Measurements from ENCODE around the gene DPF3. TPM values are rescaled to one million over a fixed set of nuclear protein-coding genes. Genes with fewer than 3 reads are reported as not detected.

The DPF3 gene
- total RNA-seq, 1 donor from 2014 or later, result 1.4 TPM

- DNase-seq, result no peak
Measured at GRCh38 chr14:72793156-72793939, 100.6 kb downstream of the DPF3 start.

- no peak for DNase-seq
Measured at GRCh38 chr14:72792051-72792788, 101.7 kb downstream of the DPF3 start.

- DNase-seq, result no peak
Measured at GRCh38 chr14:72790887-72791566, 102.9 kb downstream of the DPF3 start.

GRCh38 chr14:72788972-72789728 lies 104.8 kb downstream of the DPF3 start:
- DNase-seq, result no peak

GRCh38 chr14:72788255-72788654 lies 105.6 kb downstream of the DPF3 start:
- DNase-seq, result no peak

- DNase-seq, result no peak
Measured at GRCh38 chr14:72787841-72788240, 106.1 kb downstream of the DPF3 start.

- DNase-seq, result no peak
Measured at GRCh38 chr14:72786378-72787350, 107.2 kb downstream of the DPF3 start.

- DNase-seq, result no peak
Measured at GRCh38 chr14:72783741-72784140, 110.2 kb downstream of the DPF3 start.

- DNase-seq, result no peak
Measured at GRCh38 chr14:72782817-72783216, 111.1 kb downstream of the DPF3 start.

- peak; percentile 63 for DNase-seq
Measured at GRCh38 chr14:72781561-72782508, 112.1 kb downstream of the DPF3 start.

- DNase-seq, result no peak
Measured at GRCh38 chr14:72780751-72781150, 113.2 kb downstream of the DPF3 start.

- no peak for DNase-seq
Measured at GRCh38 chr14:72779679-72780078, 114.2 kb downstream of the DPF3 start.

- DNase-seq, result no peak
Measured at GRCh38 chr14:72777636-72778035, 116.3 kb downstream of the DPF3 start.

GRCh38 chr14:72776701-72777261 lies 117.1 kb downstream of the DPF3 start:
- DNase-seq, result no peak

- DNase-seq, result no peak
Measured at GRCh38 chr14:72775923-72776554, 117.9 kb downstream of the DPF3 start.

GRCh38 chr14:72774894-72775620 lies 118.8 kb downstream of the DPF3 start:
- DNase-seq, result no peak

GRCh38 chr14:72774141-72774540 lies 119.8 kb downstream of the DPF3 start:
- no peak for DNase-seq

- DNase-seq, result no peak
Measured at GRCh38 chr14:72771561-72771960, 122.3 kb downstream of the DPF3 start.

- DNase-seq, result no peak
Measured at GRCh38 chr14:72766296-72766695, 127.6 kb downstream of the DPF3 start.
